Spleen (tissue), 7 donors: ENCODE measurements around the gene MPST.

Experiments
- POLR2A ChIP-seq, 3 donors: fragments of 450-650 bp; IDR thresholded peaks; one replicate each; pipeline ENCODE4 v1.5.1; 2017; ENCODE audit warnings: antibody characterized with exemption in 3 of 3, mild to moderate bottlenecking in 1 of 3
- POLR2AphosphoS5 ChIP-seq, 3 donors: sonication (generic); formaldehyde crosslinking; IDR thresholded peaks; one replicate each; pipeline ENCODE4 v1.5.1; 2017; ENCODE audit warnings: antibody characterized with exemption in 3 of 3
- TF ChIP-seq, protein P1 (sequence below), 11 experiments: fragments of 200-600 bp in 7 of 11; fragments of 450-650 bp in 4 of 11; sonication (generic) in 4 of 11; IDR thresholded peaks in 8 of 11; conservative IDR thresholded peaks in 3 of 11; 1 replicate in 7 of 11; 2 replicates in 4 of 11; pipeline versions ENCODE4 v1.4.0 to v1.8.0; 2016 to 2021; ENCODE audit warnings: antibody characterized with exemption in 11 of 11, inconsistent platforms in 4 of 11, mild to moderate bottlenecking in 1 of 11
- donor health status: DM: no; HTN: no; CAD: no; lungs with moderate emphysema.
- donor health status: DM: no; HTN: no; CAD: no.
- donor health status: DM: no; HTN: no; CAD: no.

- TF ChIP-seq POLR2AphosphoS5 (IDR thresholded peaks at IDR 0.05) (no peak), POLR2A (IDR thresholded peaks at IDR 0.05) (no peak)
- TF ChIP-seq, protein P1, sequence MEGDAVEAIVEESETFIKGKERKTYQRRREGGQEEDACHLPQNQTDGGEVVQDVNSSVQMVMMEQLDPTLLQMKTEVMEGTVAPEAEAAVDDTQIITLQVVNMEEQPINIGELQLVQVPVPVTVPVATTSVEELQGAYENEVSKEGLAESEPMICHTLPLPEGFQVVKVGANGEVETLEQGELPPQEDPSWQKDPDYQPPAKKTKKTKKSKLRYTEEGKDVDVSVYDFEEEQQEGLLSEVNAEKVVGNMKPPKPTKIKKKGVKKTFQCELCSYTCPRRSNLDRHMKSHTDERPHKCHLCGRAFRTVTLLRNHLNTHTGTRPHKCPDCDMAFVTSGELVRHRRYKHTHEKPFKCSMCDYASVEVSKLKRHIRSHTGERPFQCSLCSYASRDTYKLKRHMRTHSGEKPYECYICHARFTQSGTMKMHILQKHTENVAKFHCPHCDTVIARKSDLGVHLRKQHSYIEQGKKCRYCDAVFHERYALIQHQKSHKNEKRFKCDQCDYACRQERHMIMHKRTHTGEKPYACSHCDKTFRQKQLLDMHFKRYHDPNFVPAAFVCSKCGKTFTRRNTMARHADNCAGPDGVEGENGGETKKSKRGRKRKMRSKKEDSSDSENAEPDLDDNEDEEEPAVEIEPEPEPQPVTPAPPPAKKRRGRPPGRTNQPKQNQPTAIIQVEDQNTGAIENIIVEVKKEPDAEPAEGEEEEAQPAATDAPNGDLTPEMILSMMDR (IDR thresholded peaks at IDR 0.05 in 8 of 11, conservative IDR thresholded peaks at IDR 0.05 in 3 of 11) = no peak
These were observed 17.7 kb upstream of the MPST start for GRCh38 chr22:37001826-37002225.
